Lower leg skin (tissue), 4 donors: ENCODE measurements around the gene CSNK2A3. TPM values are rescaled to one million over a fixed set of nuclear protein-coding genes. Genes with fewer than 3 reads are reported as not detected.

Experiments used
- DNase-seq, 2 donors: peaks; one replicate each; pipeline ENCODE4 v3.0.0-alpha.2; 2019; ENCODE audit warnings: low spot score in 2 of 2
- H3K4me3 ChIP-seq: fragments of 200-600 bp; sonication (generic); 2 replicates; pipeline ENCODE4 v1.5.1; 2017; ENCODE audit warnings: mild to moderate bottlenecking, low read depth; ENCODE audit not compliant: poor library complexity, severe bottlenecking
- POLR2A ChIP-seq, 2 donors: fragments of 450-650 bp; IDR thresholded peaks; one replicate each; pipeline ENCODE4 v1.6.1; 2016 to 2017; ENCODE audit warnings: antibody characterized with exemption in 2 of 2, mild to moderate bottlenecking in 1 of 2, moderate library complexity in 1 of 2
- WGBS, 2 donors: methylation state at CpG; one replicate each; pipeline ENCODE4 v1.1.5; 2018; 5-methylcytosine and 5-hydroxymethylcytosine counted together
- intact Hi-C: fragments of 100-400 bp; cut with DNase I; formaldehyde crosslinking; loops from one replicate; pipeline ENCODE4 v1.15.0; 2023; ENCODE audit warnings: low total_unique reads
- total RNA-seq, 4 donors: library from RNA; depleted of rRNA; stranded (reverse); fragments of >200 nt; gene quantifications; one replicate each; pipeline ENCODE4 v1.1.0, GENCODE V29; 2016
- TF ChIP-seq, protein P1 (sequence below), 3 donors: fragments of 450-650 bp; IDR thresholded peaks; one replicate each; pipeline ENCODE4 v1.5.1; 2016; ENCODE audit warnings: antibody characterized with exemption in 3 of 3, mild to moderate bottlenecking in 3 of 3, moderate library complexity in 2 of 3

CSNK2A3 gene
- total RNA-seq, 4 donors from 2014 or later: 0.49 to 3.0 (median 0.84) TPM

DNA sequence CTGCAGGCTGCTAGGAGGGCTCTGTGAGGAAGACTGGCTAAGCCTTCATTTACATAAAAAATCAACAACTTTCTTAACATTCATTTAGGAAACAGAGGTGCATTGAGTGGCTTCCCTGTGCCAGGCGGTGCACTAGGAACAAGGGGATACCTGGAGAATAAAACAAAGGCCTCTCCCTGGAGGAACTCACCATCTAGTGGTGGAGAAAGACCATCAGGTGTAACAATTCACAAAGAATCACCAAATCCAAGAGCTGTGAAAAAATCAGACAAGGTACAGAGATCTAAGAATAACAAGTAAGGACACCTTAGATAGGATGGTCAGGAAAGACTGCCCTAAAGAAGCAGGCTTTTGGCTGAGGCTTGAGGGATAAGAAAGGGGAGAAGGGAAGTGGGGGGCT, 40.3 kb downstream of the CSNK2A3 start:
- 95 to 96% methylated on average over 1 of the region's 1 CpG for WGBS, 2 donors
- DNase-seq: no peak

DNA sequence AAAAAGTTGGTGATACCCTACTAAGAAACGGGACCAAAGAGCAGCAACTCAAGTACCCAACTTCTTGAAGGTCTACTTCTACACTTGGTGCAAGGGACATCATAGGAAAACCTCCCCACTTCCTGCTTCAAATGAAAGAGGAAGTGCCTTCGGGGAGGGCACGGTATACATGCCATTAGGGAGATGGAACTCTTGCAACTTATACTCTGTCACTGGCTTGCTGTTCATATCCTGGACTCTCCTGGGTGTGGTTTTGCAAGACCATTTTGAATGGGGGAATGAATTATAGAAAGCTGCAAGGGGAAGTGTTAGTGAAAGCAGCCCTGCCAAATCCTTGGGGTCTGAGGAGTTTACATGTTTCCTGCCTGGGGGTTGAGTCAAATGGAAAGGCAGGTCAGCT, 41.9 kb downstream of the CSNK2A3 start:
- intact Hi-C loops: no loop called here
- no peak for DNase-seq
- no peak overlapping the region for H3K4me3 ChIP-seq
- WGBS, 2 donors: 52 to 73% methylated on average over 3 of the region's 3 CpGs
- TF ChIP-seq POLR2A (IDR thresholded peaks at IDR 0.05): no peak
- TF ChIP-seq, protein P1, sequence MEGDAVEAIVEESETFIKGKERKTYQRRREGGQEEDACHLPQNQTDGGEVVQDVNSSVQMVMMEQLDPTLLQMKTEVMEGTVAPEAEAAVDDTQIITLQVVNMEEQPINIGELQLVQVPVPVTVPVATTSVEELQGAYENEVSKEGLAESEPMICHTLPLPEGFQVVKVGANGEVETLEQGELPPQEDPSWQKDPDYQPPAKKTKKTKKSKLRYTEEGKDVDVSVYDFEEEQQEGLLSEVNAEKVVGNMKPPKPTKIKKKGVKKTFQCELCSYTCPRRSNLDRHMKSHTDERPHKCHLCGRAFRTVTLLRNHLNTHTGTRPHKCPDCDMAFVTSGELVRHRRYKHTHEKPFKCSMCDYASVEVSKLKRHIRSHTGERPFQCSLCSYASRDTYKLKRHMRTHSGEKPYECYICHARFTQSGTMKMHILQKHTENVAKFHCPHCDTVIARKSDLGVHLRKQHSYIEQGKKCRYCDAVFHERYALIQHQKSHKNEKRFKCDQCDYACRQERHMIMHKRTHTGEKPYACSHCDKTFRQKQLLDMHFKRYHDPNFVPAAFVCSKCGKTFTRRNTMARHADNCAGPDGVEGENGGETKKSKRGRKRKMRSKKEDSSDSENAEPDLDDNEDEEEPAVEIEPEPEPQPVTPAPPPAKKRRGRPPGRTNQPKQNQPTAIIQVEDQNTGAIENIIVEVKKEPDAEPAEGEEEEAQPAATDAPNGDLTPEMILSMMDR (IDR thresholded peaks at IDR 0.05): no peak

More for the DNA sequence above, 40.3 kb downstream of the CSNK2A3 start:
- intact Hi-C loops: no loop called here
- no peak overlapping the region for H3K4me3 ChIP-seq
- TF ChIP-seq, protein P1 (IDR thresholded peaks at IDR 0.05): no peak
- no peak for TF ChIP-seq POLR2A (IDR thresholded peaks at IDR 0.05)

DNA sequence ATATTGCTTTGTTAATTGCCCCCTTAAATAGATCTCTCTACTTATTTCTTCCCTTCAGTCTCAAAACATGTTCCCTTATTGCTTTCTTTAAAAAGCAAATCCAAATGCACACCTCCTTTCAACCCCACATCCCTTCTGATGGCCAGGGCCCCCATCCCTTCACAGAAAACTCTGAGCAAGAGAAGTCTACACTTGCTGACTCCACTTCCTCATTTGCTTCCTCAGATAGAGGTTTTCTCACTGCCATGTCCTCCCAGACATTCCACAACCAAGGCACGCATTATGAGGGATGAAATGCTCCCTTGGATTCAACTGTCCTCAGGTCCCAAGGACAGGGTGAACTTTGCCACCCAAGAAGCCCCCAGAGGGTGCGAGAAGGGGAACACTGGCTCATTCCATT, 43.1 kb downstream of the CSNK2A3 start:
- no peak for DNase-seq
- TF ChIP-seq POLR2A (IDR thresholded peaks at IDR 0.05): no peak
- TF ChIP-seq, protein P1 (IDR thresholded peaks at IDR 0.05): no peak
- WGBS, 2 donors: 96% methylated on average over 2 of the region's 2 CpGs
- H3K4me3 ChIP-seq: no peak overlapping the region
- intact Hi-C loops: no loop called here

DNA sequence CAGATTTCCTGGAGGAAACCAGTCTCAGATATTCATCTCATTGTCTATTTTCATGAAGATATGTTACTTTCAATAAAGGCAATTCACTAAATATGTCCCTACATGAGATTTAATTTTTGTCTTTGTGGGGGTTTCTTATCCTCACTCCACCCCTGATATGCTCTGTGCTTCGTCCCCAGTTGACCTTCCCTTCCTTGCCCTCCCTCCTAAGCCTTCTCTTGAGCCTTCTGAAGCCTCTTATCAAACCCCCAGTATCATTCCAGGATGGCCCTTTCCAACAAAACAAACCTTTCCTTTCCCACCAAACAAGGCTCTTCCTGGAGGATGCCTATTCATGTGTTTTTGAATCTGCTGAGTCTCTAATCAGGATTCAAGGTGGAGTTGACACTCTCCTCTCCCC, 44.8 kb downstream of the CSNK2A3 start:
- intact Hi-C loops: no loop called here
- no peak for DNase-seq
- no peak overlapping the region for H3K4me3 ChIP-seq
- no peak for TF ChIP-seq POLR2A (IDR thresholded peaks at IDR 0.05)
- TF ChIP-seq, protein P1 (IDR thresholded peaks at IDR 0.05): no peak
- 87 to 97% methylated on average over 1 of the region's 1 CpG for WGBS, 2 donors

DNA sequence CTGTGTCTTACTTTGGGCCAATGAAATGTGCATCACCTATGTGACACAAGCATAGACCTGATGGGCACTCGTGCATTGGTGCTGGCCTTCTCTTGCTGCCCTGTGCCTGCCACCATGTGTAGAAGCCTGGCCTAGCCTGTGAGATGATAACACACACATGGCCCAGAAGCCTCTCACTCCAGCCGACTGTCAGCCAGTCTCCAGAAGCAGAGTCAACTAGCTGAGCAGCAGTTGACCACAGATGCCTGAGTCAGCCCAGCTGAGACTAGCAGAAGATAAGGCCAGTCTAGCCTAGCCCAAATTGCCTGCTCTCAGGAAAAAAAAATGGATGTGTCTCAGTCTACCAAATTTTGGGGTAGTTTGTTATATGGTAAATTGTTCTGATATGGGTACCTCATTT, 46.2 kb downstream of the CSNK2A3 start:
- DNase-seq: no peak
- H3K4me3 ChIP-seq: no peak overlapping the region
- 90 to 93% methylated on average over 2 of the region's 2 CpGs for WGBS, 2 donors
- intact Hi-C loops: no loop called here
- TF ChIP-seq, protein P1 (IDR thresholded peaks at IDR 0.05): no peak
- no peak for TF ChIP-seq POLR2A (IDR thresholded peaks at IDR 0.05)

DNA sequence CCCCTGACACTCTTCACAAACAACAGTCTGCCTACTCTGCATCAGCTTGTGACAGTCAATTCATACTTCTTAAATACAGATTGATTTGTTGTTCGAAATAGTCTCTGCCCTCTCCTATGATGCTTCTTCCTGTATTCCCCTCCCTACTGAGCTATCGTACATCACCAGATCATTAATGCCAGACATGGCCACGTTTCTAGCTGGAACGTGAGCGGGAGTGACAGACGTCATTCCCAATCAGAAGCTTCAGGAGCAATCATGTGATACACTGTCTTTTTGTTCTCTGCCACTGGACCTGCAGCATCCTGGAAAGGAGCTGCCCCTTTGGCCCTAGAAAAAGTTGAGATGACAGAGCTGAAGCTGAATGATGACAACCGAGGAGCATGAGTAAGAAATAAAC, 48.5 kb downstream of the CSNK2A3 start:
- intact Hi-C loops: no loop called here
- no peak for DNase-seq
- WGBS, 2 donors: 82% methylated on average over 7 of the region's 7 CpGs
- no peak overlapping the region for H3K4me3 ChIP-seq
- TF ChIP-seq POLR2A (IDR thresholded peaks at IDR 0.05): no peak
- TF ChIP-seq, protein P1 (IDR thresholded peaks at IDR 0.05): no peak
